ENCODE measurements around the gene ARID4A.

DNA sequence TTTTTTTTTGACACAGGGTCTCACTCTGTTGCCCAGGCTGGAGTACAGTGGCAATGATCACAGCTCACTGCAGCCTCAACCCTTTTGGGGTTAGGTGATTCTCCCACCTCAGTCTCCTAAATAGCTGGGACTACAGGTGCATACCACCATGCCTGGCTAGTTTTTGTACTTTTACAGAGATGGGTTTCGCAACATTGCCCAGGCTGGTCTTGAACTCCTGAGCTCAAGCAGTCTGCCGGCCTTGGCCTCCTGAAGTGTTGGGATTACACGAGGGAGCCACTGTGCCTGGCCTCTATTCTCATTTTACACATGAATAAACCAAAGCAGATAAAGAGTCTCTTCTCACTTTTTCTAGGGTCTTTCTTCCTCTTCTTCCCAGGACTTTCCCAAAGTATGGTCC is 100.5 kb downstream of the ARID4A start:
- TF ChIP-seq, protein P1, sequence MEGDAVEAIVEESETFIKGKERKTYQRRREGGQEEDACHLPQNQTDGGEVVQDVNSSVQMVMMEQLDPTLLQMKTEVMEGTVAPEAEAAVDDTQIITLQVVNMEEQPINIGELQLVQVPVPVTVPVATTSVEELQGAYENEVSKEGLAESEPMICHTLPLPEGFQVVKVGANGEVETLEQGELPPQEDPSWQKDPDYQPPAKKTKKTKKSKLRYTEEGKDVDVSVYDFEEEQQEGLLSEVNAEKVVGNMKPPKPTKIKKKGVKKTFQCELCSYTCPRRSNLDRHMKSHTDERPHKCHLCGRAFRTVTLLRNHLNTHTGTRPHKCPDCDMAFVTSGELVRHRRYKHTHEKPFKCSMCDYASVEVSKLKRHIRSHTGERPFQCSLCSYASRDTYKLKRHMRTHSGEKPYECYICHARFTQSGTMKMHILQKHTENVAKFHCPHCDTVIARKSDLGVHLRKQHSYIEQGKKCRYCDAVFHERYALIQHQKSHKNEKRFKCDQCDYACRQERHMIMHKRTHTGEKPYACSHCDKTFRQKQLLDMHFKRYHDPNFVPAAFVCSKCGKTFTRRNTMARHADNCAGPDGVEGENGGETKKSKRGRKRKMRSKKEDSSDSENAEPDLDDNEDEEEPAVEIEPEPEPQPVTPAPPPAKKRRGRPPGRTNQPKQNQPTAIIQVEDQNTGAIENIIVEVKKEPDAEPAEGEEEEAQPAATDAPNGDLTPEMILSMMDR (IDR thresholded peaks at IDR 0.05): no peak
- no peak for TF ChIP-seq POLR2A (IDR thresholded peaks at IDR 0.05)

Data from adrenal gland (tissue), 5 donors.